Measurements from ENCODE around the gene OR10G2.
"Not testable (repeated sequence)": the region's sequence is repeated elsewhere in the genome, so short reads cannot be mapped to it uniquely, and the experiment has no call there.

OR10G2 gene, protein sequence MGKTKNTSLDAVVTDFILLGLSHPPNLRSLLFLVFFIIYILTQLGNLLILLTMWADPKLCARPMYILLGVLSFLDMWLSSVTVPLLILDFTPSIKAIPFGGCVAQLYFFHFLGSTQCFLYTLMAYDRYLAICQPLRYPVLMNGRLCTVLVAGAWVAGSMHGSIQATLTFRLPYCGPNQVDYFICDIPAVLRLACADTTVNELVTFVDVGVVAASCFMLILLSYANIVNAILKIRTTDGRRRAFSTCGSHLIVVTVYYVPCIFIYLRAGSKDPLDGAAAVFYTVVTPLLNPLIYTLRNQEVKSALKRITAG

DNA sequence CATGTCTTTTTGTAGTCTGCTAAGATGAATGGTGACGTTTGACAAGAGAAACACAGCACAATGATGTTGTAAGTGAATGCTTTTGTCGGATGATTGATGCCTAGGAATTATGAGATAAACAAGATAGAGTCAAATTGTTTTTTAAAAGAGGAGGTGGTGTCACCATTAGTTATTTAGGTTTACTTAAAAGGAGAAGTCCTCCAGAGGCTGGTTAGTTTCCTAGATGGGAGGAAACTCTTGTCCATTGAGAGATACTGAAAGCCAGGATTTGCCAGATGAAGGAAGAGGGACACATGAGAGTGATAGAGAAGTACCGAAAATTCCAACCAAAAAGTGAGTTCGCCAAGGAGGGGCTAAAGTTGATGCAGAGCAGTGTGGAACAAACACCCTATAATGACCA is at the start of gene OR10G2:
TSS of gene OR10G2 (minus strand) at position 101 of the 400 bp plus-strand sequence. CDS start at position 3, 98 bp downstream.
- DNase-seq: no peak

DNA sequence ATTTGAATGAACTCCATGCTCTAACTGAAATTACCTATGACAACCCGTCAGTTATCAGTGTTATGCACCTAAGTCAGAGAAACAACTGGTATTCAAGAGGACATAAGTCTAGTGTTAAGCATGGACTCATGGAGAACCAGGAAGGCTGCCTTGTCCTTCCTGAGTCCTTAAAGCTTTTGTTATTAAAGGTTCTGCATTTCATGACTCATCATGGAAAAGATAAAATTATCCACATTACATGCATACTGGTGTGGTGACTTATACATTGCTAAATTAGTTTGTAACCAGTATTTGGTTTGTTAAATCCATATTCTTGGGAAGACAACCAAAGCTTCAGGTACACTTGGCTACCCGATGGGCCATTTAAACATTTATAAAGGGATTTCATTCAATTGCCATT is 45.3 kb upstream of the OR10G2 start:
- no peak for DNase-seq

DNA sequence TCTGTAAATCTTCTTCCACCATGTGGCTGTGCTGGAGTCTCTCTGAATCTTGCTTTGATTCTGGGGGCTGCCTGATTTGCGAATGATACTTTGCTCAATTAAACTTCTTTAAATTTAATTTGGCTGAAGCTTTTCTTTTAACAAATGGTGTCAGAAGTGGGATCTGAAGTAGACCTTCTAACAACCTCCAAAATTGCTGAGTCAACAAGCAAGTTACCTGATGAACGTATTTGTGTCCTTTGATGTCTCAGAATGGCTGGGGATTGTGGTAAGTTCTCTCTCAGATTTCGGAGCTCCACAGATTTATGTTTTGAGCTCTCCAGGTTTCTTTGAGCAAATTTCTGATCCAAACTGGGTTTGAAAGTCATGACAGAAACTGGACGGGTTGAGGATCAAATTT is 40.8 kb upstream of the OR10G2 start:
- DNase-seq: no peak

DNA sequence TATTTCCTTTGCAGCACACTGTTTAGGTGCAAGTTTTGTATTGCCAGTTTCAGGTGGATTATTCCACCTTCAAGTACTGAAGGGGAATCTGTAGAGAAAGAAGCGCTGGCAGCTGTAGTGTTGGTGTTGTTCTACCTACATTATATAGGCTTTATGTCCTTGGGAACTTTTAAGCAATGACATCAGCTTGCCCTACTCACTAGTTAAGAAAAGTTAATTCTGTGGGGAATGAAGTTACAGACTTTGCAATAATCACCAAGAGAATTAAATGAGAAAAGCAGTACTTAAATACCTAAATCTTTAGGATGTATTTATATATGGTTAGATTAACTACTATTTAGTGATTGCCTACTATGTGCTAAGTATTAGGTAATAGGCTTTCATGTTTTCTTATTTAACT is 39.0 kb upstream of the OR10G2 start, which contains the start of gene OR4E1:
TSS of gene OR4E1 (minus strand) at position 101 of the 400 bp plus-strand sequence. CDS start 2,883 bp downstream, outside the sequence.
- no peak for DNase-seq

DNA sequence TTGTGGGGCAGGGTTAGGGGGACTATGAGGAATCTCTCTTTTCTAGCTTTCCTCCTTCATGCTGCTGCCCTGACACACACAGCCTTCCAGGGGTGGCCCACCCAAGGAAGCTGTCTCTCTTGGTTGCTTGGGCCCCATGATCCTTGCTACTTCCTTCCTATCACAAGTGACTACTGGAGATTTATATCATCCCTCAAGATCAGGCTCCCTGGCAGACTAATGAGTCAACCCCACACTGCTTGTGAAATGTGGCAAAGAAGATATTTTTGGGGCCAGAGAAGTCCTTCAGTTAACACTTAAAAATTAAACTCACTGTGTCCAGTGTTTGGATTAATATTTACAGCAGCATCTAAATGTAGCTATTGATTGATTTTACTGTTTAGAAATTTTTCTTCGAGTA is 37.4 kb upstream of the OR10G2 start:
- DNase-seq: no peak

DNA sequence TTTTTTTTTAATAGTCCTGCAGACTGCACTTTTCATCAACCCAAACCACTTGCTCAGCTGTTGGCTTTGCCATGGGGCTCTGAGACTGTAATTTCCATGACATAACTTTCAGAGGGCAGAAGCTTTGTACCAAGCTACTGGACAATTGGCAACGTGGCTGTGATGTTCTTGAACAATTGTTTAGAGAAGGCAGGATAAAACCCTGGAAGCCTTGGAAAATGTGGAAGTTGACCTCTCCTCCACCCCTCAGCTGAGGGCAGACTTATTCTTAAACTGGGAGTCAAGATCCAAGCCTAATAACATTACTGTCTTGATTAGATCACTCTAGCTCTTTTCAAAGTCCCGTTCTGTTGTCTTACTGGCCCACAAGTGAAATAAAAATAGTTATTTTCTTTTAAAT is 36.6 kb upstream of the OR10G2 start:
- no peak for DNase-seq

DNA sequence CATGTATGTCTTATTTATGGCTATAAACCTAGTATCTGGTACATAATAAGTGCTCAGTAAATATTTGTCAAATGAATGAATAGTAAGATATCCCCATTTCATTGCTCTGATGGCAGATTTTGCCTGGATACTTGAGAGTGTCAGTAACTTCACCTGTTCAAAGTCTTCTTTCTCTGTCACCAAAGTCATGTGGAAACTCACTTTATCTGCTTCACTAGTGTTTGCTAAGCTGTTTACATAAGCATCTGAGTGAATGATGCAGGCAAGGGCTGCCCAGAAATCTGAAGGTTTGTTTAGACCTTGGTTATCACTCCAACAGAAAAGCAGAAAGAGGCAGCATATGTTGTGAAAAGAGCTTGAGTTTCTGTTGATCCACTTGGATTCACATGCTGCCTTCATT is 34.5 kb upstream of the OR10G2 start:
- DNase-seq: no peak

DNA sequence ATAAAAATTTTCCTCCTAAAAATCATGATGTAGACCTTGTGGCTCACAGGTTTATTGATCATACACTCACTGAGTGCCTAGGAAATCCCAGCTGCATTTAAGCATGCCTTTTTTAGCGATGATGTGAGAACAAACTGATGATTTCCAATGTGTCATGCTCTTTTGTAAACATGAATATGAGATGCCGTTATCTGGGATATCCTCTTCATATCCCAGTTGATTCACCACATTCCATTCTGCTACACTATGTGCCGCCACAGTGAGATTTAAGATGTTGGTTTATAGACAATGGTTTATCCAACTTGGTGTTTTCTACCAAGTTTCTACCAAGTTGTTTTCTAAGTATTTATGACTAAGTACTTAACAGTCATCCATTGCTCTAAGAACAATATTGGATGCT is 33.6 kb upstream of the OR10G2 start:
- no peak for DNase-seq

DNA sequence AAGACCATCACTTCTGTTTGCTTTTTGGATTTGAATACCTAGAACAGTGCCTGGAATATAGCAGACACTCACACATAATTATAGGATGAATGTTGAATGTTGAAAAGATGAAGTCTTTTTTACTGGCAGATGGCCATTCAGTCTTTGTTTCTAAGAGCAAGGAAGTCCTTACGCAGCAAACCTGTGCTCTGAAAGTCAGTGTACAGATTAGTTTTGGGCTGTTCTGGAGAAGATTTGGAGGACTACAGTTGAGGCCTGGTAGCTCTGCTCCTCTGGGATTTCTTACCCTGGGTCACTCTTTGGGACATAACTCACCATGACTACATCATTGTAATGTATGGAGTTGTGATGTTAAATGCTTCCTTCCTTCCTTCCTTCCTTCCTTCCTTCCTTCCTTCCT is 22.2 kb upstream of the OR10G2 start:
- no peak for DNase-seq

DNA sequence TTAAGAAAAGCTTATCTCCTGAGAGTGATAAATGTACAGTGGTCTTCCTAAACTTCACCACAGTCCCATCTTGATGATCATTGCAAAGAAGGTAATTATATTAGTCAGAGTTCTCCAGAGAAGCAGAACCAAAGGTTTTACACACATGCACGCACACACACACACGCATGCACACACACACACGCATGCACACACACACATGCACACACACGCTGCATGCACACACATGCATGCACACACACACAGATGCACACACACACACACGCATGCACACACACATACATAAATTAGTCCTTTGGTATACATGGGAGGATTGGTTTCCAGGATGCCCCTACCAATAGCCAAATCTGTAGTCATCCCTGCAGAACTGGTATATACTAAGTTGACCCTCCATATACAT is 19.5 kb upstream of the OR10G2 start:
- DNase-seq: no peak

DNA sequence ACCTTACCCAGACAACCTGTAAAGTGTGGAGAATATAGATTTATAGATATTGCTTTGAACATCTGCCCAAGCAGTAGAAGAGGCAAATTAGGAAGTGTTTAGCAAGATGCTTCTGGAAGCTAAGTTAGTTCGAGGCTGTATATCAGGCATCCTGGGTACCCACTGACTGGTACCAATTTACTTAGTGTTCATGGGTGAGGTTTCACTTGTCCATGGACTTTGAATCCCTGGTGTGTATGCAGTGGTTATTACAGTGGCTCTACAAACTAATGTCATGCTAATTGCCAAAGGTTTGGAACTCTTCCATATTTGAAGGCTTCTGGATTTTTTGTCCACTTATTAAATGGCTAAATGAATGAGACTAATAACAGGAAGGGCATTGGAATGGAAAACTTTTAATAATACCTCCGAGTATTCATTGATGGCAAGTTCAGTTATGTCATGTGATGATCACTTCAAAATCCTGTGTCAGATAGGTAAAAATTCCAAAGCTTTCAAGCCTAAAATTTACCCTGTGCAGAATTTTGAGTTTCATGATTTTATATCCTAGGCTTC is 18.7 kb upstream of the OR10G2 start, which contains the start of gene OR4E2:
TSS of gene OR4E2 (plus strand) at position 505 of the 555 bp plus-strand sequence. CDS start 11,248 bp downstream, outside the sequence.
- no peak for DNase-seq

DNA sequence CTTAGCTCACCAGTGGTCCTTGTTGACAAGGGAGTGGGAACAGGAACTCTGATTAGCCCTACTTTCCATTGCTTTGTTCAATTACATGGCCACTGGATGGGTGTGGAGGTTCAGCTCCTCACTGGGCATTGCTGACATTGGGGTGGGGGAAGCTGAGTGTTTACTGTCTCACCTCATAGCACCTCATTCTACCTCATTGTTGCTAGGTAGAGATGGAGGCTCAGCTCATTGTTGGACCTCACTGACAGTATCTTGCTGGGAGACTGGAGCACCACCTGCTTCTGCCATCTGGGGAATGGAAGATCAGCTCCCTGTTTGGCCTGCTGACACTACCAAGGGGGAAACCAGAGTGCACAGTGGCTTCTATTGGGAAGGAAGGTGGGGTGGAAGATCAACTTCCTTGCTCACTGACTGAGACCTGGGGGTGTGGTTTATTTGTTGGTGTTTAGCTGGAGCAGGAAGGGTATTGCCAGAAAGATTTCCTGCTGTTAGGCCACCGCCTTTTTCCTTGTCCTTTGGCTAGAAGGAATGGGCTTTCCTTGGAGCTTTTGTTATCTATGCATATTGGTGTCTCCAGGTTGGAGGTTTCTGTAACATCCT is 17.6 kb upstream of the OR10G2 start:
- no peak for DNase-seq

DNA sequence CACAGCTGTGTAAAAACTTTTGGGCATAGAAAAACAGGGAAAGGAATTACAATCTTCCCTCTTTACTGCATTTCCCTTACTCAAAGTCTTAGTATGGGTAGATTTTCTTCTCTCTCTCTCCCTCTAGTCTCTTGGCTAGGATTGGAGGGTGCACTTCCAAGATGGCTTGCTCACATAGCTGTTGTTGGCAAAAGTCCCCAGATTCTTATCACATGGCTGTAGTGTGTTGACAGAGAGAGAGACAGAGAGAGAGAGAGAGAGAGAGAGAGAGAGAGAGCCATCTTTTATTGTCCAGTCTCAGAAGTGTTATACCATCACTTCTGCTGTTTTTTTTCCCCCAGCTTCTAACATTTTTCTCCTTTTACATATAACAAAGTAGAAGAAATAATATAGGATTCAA is 12.6 kb upstream of the OR10G2 start:
- DNase-seq: no peak

DNA sequence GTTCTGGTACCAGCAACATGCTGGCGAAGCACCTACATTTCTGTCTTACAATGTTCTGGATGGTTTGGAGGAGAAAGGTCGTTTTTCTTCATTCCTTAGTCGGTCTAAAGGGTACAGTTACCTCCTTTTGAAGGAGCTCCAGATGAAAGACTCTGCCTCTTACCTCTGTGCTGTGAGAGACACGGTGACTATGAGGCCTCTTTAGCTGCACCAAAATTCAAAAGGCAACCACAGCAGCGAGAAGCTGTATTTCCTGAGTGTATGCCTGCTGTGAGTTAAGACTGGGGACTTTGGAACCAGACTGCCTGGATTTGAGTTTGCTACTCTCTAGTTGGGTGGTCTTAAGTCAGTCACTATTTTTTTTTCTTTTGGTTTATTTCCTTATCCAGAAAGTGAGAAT is 8.7 kb upstream of the OR10G2 start:
- DNase-seq: no peak

DNA sequence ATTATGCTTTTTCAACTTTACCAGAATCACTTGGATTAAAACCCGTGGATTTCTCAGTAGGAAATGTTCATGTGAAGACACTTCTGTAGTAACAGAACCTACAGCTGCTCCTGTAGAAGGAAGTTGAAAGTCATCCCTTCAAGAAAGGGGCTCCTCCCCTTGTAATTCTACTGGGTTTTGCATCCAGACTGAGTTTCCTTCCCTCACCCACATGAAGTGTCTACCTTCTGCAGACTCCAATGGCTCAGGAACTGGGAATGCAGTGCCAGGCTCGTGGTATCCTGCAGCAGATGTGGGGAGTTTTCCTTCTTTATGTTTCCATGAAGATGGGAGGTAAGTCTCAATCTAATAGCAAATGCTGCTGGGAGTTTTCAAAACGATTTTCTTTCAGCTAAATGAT is 7.9 kb upstream of the OR10G2 start:
- DNase-seq: no peak

DNA sequence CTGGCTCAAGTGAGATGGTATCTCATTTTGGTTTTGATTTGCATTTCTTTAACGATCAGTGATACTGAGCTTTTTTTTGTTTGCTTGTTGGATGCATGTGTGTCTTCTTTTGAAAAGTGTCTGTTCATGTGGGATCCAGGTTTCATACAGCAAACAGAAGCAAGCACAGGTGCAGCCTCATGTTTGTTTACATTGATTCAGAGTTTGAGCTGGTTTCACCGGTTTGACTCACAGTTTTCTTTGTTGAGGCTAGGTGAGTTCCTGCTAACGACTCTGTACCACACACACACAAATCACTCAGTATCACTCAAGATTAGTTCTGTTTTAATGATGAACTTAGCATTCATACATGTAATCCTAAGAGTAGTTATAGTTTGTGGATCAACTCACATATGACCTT is 3.7 kb downstream of the OR10G2 start:
- DNase-seq: no peak

DNA sequence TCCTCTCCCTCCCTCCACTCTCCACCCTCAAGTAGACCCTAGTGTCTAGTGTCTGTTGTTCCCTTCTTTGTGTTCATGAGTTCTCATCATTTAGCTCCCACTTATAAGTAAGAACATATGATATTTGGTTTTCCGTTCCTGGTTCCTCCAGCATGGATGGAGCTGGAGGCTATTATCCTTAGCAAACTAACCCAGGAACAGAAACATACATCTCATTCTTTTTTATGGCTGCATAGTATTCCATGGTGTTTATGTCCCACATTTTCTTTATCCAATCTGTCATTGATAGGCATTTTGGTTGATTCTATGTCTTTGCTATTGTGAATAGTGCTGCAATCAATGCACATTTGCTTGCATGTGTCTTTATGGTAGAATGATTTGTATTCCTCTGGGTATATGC is 4.2 kb downstream of the OR10G2 start:
- DNase-seq: not testable (repeated sequence)

DNA sequence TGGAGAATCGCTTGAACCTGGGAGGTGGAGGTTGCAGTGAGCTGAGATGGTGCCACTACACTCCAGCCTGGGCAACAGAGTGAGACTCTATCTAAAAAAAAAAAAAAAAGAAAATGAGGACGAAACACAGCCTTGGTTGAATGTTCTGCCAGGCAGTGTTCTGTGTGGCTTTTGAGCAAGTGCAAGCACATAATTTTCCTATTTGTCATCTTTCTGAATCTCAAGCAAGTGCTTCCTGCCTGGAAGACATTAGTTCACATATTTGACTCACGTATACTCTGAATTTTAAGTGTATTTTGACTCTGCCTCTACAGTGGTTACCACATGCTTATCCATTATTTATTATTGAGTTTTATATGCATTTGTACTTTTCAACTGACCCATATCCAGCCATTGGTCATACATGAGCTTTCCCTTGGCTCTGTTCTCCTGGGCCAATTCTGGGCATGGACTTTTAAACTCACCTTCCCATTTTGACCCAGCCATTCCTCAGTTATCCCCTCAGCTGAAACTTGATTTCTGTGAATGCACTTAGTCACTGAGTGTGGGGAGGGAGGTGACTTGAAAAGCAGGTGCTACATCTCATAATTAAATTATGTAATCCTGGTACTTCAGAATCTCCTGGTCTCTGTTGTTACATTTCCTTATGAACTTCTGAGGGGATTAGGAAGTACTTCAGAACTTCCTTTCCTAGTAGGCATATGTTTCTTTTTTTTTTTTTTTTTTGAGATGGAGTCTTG is 8.1 kb downstream of the OR10G2 start:
- DNase-seq: no peak

DNA sequence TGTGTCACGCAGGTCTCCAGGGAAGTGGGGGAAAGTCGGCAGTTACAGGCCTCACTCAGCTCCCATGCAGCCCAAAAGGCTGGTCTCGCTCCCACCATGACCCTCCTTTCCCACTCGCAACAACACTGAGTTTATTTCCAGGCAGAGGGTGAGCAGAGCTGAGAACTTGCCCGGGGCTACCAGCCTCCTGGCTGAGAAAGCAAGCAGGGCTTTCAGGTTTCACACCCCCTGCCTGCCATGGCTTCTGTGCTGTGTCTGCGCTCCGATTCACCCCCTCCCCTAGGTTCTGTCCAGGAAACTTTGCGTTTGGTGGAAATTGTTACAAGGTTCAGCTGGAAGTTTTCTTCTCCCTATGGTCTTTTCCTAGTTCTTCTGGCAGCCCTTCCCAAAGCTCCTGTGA is 17.1 kb downstream of the OR10G2 start:
- no peak for DNase-seq

DNA sequence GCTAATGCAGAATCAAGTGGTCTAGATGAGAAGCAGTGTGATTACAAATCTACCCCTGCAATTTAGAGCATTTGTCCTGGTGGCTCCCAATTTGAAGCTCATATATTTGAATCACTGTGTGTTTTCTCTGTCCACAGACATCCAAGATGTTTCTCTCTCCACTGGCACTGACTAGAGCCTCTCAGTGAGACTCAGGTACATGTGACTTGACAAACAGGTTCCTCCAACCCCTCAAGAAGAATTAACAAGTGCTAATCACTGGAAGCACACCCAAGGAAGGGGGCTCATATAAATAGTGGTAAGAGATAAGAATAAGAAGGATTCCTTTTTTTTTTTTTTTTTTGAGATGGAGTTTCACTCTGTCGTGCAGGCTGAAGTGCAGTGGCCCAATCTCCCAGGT is 20.5 kb downstream of the OR10G2 start:
- DNase-seq: no peak

DNA sequence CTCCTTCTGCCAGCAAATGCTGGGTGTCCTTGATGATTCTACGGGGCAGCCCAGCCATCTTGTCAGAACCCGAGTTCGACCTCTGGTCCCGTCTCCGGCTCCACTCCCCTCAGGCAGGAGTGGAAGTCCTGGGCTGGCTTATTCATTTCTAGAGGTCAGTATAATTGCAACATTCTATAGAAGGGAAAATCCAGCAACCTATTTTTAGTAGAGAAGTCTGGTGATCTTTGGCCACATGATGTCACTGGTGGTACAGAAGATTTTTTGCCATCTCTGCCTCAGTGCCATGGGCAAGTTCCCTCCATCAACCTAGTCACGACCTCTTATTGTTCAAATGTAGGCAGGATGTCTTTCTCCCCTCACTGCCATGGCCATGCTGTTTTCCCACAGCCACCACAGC is 22.4 kb downstream of the OR10G2 start:
- no peak for DNase-seq

DNA sequence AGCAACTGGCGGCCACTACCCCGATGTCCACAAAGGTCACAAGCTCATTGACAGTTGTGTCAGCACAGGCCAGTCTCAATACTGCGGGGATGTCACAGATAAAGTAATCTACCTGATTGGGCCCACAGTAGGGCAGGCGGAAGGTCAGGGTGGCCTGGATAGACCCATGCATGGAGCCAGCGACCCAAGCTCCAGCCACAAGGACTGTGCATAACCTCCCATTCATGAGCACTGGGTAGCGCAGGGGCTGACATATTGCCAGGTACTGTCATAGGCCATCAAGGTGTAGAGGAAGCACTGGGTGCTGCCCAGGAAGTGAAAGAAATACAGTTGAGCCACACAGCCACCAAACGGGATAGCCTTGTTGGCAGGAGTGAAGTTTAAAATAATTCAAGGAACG is 32.6 kb downstream of the OR10G2 start:
- DNase-seq: not testable (repeated sequence)

DNA sequence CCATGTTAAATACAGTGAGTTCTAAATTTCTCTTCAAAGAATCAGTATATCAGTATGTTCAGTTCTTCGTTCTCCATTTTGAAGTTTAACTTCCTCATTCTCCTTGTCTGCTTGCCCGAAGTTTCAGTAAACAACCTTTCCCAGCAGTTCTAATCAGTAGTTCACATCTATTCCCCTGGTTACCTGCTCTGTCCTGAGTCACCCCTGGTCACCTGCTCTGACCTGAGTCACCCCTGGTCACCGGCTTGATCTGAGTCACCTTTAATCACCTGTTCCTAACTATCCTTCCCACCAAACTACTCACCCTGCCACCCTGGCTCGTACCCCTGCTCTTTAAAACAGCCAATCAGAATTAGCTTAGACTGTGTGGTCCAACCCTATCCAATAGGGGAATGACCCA is 45.4 kb downstream of the OR10G2 start:
- DNase-seq: no peak

Measured in left hindlimb (tissue), 1 donor.